H1 (cell line): ENCODE measurements around the gene SVIL. TPM values are rescaled to one million over a fixed set of nuclear protein-coding genes. Genes with fewer than 3 reads are reported as not detected.

ENCODE experiments used
- CTCF ChIA-PET: fragments of 300-600 bp; sonication (Branson Sonifier 250); formaldehyde crosslinking; loops from one replicate; lab custom pipeline; 2021; ENCODE audit not compliant: partially characterized antibody; lab: Charles Lee
- POLR2A ChIA-PET: fragments of 300-600 bp; sonication (Branson Sonifier 250); formaldehyde crosslinking; loops from one replicate; lab custom pipeline; 2021; ENCODE audit warnings: inconsistent platforms; ENCODE audit not compliant: partially characterized antibody; lab: Charles Lee
- DNase-seq, 2 experiments: peaks; one replicate each; pipeline versions ENCODE4 v3.0.0 to v3.0.0-alpha.2; 2010 to 2022; ENCODE audit warnings: low spot score in 2 of 2, low read depth in 1 of 2, mixed read lengths in 1 of 2
- FAIRE-seq: peaks from 2 replicates; lab custom pipeline; 2011; peaks lifted over from hg19 to GRCh38; lab: Jason Lieb, UNC
- H2AFZ ChIP-seq: 2 replicates; pipeline ENCODE4 v1.8.1; 2012; ENCODE audit warnings: low read length, inconsistent platforms
- H2AK5ac ChIP-seq: 2 replicates; pipeline ENCODE4 v1.6.1; 2013; ENCODE audit warnings: low read depth, low read length
- H2BK120ac ChIP-seq: replicated peaks from 2 replicates; pipeline ENCODE3; 2013; ENCODE audit warnings: low read depth, low read length, inconsistent platforms
- H2BK12ac ChIP-seq: 2 replicates; pipeline ENCODE4 v1.6.1; 2013; ENCODE audit warnings: low read depth, low read length
- H2BK15ac ChIP-seq: 2 replicates; pipeline ENCODE4 v1.6.1; 2013; ENCODE audit warnings: low read length
- H2BK20ac ChIP-seq: 2 replicates; pipeline ENCODE4 v1.6.1; 2013; ENCODE audit warnings: low read length
- H2BK5ac ChIP-seq: 2 replicates; pipeline ENCODE4 v1.6.1; 2013; ENCODE audit warnings: low read depth, low read length
- H3K14ac ChIP-seq: 2 replicates; pipeline ENCODE4 v1.6.1; 2013; ENCODE audit warnings: inconsistent platforms; ENCODE audit not compliant: insufficient read length
- H3K18ac ChIP-seq: 2 replicates; pipeline ENCODE4 v1.6.1; 2013; ENCODE audit warnings: low read length; ENCODE audit errors: extremely low read depth
- H3K23ac ChIP-seq: 2 replicates; pipeline ENCODE4 v1.6.1; 2013; ENCODE audit warnings: inconsistent platforms; ENCODE audit not compliant: insufficient read length
- H3K23me2 ChIP-seq: 2 replicates; pipeline ENCODE4 v1.6.1; 2013; ENCODE audit warnings: low read depth, low read length
- H3K27ac ChIP-seq: 2 replicates; pipeline ENCODE4 v1.6.1; 2011; ENCODE audit warnings: low read depth, low read length, inconsistent platforms
- H3K27me3 ChIP-seq, 4 experiments: replicated peaks in 1 of 4; 1 replicate in 1 of 4; 2 replicates in 3 of 4; pipeline versions ENCODE4 v1.6.1 to v1.8.1; 2011 to 2013; ENCODE audit warnings: low read length in 3 of 4, mild to moderate bottlenecking in 3 of 4, inconsistent platforms in 2 of 4, mixed read lengths in 2 of 4, moderate library complexity in 1 of 4; ENCODE audit not compliant: control insufficient read depth in 3 of 4, insufficient read depth in 3 of 4; ENCODE audit errors: extremely low read depth in 1 of 4
- H3K36me3 ChIP-seq, 4 experiments: 2 replicates each; pipeline versions ENCODE4 v1.6.1 to v1.8.1; 2011 to 2013; ENCODE audit warnings: mild to moderate bottlenecking in 4 of 4, low read length in 3 of 4, moderate library complexity in 2 of 4, control low read depth in 1 of 4, inconsistent platforms in 1 of 4; ENCODE audit not compliant: insufficient read depth in 4 of 4, control insufficient read depth in 2 of 4
- H3K4ac ChIP-seq: replicated peaks from 2 replicates; pipeline ENCODE3; 2013; ENCODE audit warnings: low read length, low read depth, mixed read lengths, inconsistent platforms; ENCODE audit not compliant: insufficient read length
- H3K4me1 ChIP-seq, 4 experiments: replicated peaks in 1 of 4; 1 replicate in 1 of 4; 2 replicates in 3 of 4; pipeline versions ENCODE4 v1.6.1 to v1.8.1; 2011 to 2013; ENCODE audit warnings: low read length in 3 of 4, inconsistent platforms in 2 of 4, mixed read lengths in 1 of 4; ENCODE audit not compliant: insufficient read depth in 4 of 4, control insufficient read depth in 3 of 4
- H3K4me2 ChIP-seq, 2 experiments: 2 replicates each; pipeline versions ENCODE4 v1.6.1 to v1.8.1; 2011 to 2013; ENCODE audit warnings: low read depth in 2 of 2, low read length in 2 of 2, control low read depth in 1 of 2, inconsistent platforms in 1 of 2, mild to moderate bottlenecking in 1 of 2; ENCODE audit not compliant: insufficient read depth in 1 of 2
- H3K4me3 ChIP-seq, 4 experiments: fragments of 200-600, 300-600 bp in 1 of 4; sonication (generic), shearing (Covaris generic), sonication (Bioruptor Twin) in 1 of 4; 2 replicates each; pipeline versions ENCODE4 v1.5.1 to v1.8.1; 2011 to 2016; ENCODE audit warnings: low read length in 4 of 4, low read depth in 3 of 4, control low read depth in 2 of 4, inconsistent platforms in 2 of 4, mild to moderate bottlenecking in 2 of 4, mixed read lengths in 1 of 4, moderate library complexity in 1 of 4; ENCODE audit not compliant: insufficient read depth in 2 of 4; ENCODE audit errors: extremely low read depth in 1 of 4
- H3K56ac ChIP-seq: replicated peaks from 2 replicates; pipeline ENCODE3; 2013; ENCODE audit warnings: low read depth, mild to moderate bottlenecking, mixed read lengths, low read length, inconsistent platforms; ENCODE audit not compliant: insufficient read length
- H3K79me1 ChIP-seq: 2 replicates; pipeline ENCODE4 v1.6.1; 2013; ENCODE audit warnings: low read depth, low read length, control low read depth
- H3K79me2 ChIP-seq, 2 experiments: 2 replicates each; pipeline versions ENCODE4 v1.6.1 to v1.8.1; 2012 to 2013; ENCODE audit warnings: low read length in 2 of 2, mild to moderate bottlenecking in 2 of 2, inconsistent platforms in 1 of 2; ENCODE audit not compliant: insufficient read depth in 2 of 2, control insufficient read depth in 1 of 2
- H3K9ac ChIP-seq, 4 experiments: replicated peaks in 1 of 4; 1 replicate in 1 of 4; 2 replicates in 3 of 4; pipeline versions ENCODE4 v1.6.1 to v1.8.1; 2011 to 2013; ENCODE audit warnings: low read depth in 3 of 4, low read length in 3 of 4, control low read depth in 2 of 4, mild to moderate bottlenecking in 2 of 4, moderate library complexity in 2 of 4, inconsistent platforms in 1 of 4; ENCODE audit errors: extremely low read depth in 1 of 4
- H3K9me3 ChIP-seq, 2 experiments: 2 replicates each; pipeline versions ENCODE4 v1.6.1 to v1.8.1; 2012 to 2013; ENCODE audit warnings: mild to moderate bottlenecking in 2 of 2, moderate library complexity in 2 of 2, control low read depth in 1 of 2, inconsistent platforms in 1 of 2, low read depth in 1 of 2, low read length in 1 of 2, mixed read lengths in 1 of 2; ENCODE audit not compliant: insufficient read depth in 2 of 2
- H4K20me1 ChIP-seq, 2 experiments: replicated peaks in 1 of 2; 2 replicates each; pipeline versions ENCODE3 to v1.8.1; 2011 to 2013; ENCODE audit warnings: inconsistent platforms in 2 of 2, low read length in 2 of 2, mild to moderate bottlenecking in 1 of 2; ENCODE audit not compliant: insufficient read depth in 2 of 2, control insufficient read depth in 1 of 2
- H4K5ac ChIP-seq: 2 replicates; pipeline ENCODE4 v1.6.1; 2013; ENCODE audit warnings: low read length, low read depth, mixed read lengths, inconsistent platforms; ENCODE audit not compliant: insufficient read length
- H4K8ac ChIP-seq: 2 replicates; pipeline ENCODE4 v1.8.0; 2013; ENCODE audit warnings: mild to moderate bottlenecking, moderate library complexity, low read length, inconsistent platforms; ENCODE audit not compliant: insufficient read depth; ENCODE audit errors: extremely low read depth
- H4K91ac ChIP-seq: replicated peaks from 2 replicates; pipeline ENCODE3; 2013; ENCODE audit warnings: low read length, mixed read lengths, inconsistent platforms; ENCODE audit not compliant: insufficient read length
- CEBPB ChIP-seq: IDR thresholded peaks from 2 replicates; pipeline ENCODE4 v1.6.1; 2012; ENCODE audit warnings: low read depth, low read length
- CHD1 ChIP-seq: IDR thresholded peaks from 2 replicates; pipeline ENCODE4 v1.6.1; 2012; ENCODE audit warnings: low read depth, low read length, improper control_type of control experiment
- EZH2 ChIP-seq: fragments of 200-600 bp; sonication (generic); IDR thresholded peaks from 2 replicates; pipeline ENCODE4 v1.7.1; 2012; ENCODE audit warnings: low read depth, mild to moderate bottlenecking, moderate library complexity, low read length, inconsistent platforms; ENCODE audit not compliant: severe bottlenecking
- JUN ChIP-seq: IDR thresholded peaks from 2 replicates; pipeline ENCODE4 v1.6.1; 2011; ENCODE audit warnings: low read depth, mild to moderate bottlenecking, improper control_type of control experiment, low read length
- RXRA ChIP-seq: IDR thresholded peaks from 2 replicates; pipeline ENCODE4 v1.6.1; 2011; ENCODE audit warnings: low read depth, mild to moderate bottlenecking, low read length, moderate library complexity; ENCODE audit not compliant: insufficient read depth
- TBP ChIP-seq: IDR thresholded peaks from 2 replicates; pipeline ENCODE4 v1.6.1; 2011; ENCODE audit warnings: low read depth, low read length, improper control_type of control experiment
- ZNF274 ChIP-seq: IDR thresholded peaks from 2 replicates; pipeline ENCODE4 v1.7.0; 2012; ENCODE audit warnings: low read length, borderline replicate concordance; ENCODE audit errors: extremely low read depth
- WGBS, 2 experiments: shearing (Covaris generic) in 1 of 2; methylation state at CpG; one replicate each; pipeline versions ENCODE4 v1.1.6 to v1.1.7; 2013 to 2015; ENCODE audit warnings: low lambda C conversion rate in 2 of 2, mixed read lengths in 2 of 2, inconsistent platforms in 1 of 2, low coverage in 1 of 2, missing lambda C conversion rate in 1 of 2; ENCODE audit not compliant: insufficient replicate concordance in 2 of 2, insufficient coverage in 1 of 2, insufficient read length in 1 of 2; ENCODE audit errors: extremely low coverage in 1 of 2, missing lambda C conversion rate in 1 of 2; 5-methylcytosine and 5-hydroxymethylcytosine counted together
- polyA plus RNA-seq, 7 experiments: library from polyadenylated mRNA; depleted of rRNA in 3 of 7; stranded (reverse) in 5 of 7; unstranded in 2 of 7; fragments of >200 nt in 5 of 7; fragments of 200-250 nt in 2 of 7; gene quantifications; 1 replicate in 5 of 7; 2 replicates in 1 of 7; 4 replicates in 1 of 7; pipeline versions ENCODE4 v1.2.1 to v1.2.3, GENCODE V29; 2011 to 2013; ENCODE audit warnings: missing spikeins in 2 of 7, mixed read lengths in 2 of 7
- total RNA-seq: library from RNA; stranded (reverse); fragmentation: NEBNext Ultra II Directional; extraction: Animal tissue kit (Norgen Biotek cat#: 25700); gene quantifications from 2 replicates; pipeline ENCODE4 v1.2.1, GENCODE V29; 2021
- TF ChIP-seq, protein P1 (sequence below): IDR thresholded peaks from 2 replicates; pipeline ENCODE4 v1.6.1; 2012; ENCODE audit warnings: inconsistent platforms

SVIL gene
- total and polyA plus RNA-seq, 2 of the 8 experiments (the other 6 are each of a cell fraction or from before 2014, with no cell fraction given): 4.7 to 15.4 TPM

DNA sequence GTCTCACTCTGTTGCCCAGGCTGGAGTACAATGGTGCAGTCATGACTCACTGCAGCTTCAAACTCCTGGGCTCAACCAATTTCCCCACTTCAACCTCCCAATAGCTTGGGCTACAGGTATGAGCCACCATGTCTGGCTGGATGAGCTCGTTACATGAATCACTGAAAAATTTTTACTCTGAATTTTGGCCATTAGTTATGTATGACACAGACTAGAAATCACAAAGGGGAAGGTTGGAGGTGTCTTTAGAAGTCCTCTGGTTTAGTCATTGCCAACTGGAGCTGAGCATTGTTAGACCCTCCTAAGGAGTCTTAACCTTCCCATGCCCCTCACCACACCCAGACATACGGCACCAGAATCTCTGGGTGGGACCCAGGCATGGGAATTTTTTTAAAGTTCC lies 34.7 kb downstream of the SVIL start:
- no peak overlapping the region for H2BK15ac ChIP-seq
- peaks cover 0 to 3% (median under 1%) of the 10 kb centered on the region in 4 experiments; a peak in 3 of 7 replicates for H3K4me1 ChIP-seq
- H3K23ac ChIP-seq: no peak overlapping the region
- DNase-seq (no peak), FAIRE-seq (no peak)
- no peaks in the 10 kb centered on the region for H3K79me2 ChIP-seq
- no peak overlapping the region for H2AK5ac ChIP-seq
- no peak overlapping the region for H3K27ac ChIP-seq
- no peak overlapping the region for H3K18ac ChIP-seq
- no peaks in the 10 kb centered on the region for H4K20me1 ChIP-seq
- no peak overlapping the region for H4K8ac ChIP-seq
- H3K9ac ChIP-seq: no peak overlapping the region
- 88% methylated on average over 2 of the region's 2 CpGs; no CpG with 5 or more reads in 1 of the 2 experiments for WGBS, 2 experiments
- H3K4me2 ChIP-seq: no peak overlapping the region
- H4K5ac ChIP-seq: no peak overlapping the region
- TF ChIP-seq RXRA (no peak), CHD1 (no peak), TBP (no peak), JUN (no peak), CEBPB (no peak), ZNF274 (no peak), EZH2 (no peak)
- TF ChIP-seq, protein P1, sequence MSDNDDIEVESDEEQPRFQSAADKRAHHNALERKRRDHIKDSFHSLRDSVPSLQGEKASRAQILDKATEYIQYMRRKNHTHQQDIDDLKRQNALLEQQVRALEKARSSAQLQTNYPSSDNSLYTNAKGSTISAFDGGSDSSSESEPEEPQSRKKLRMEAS: no peak
- no peak overlapping the region for H2BK5ac ChIP-seq
- no peak overlapping the region for H2BK12ac ChIP-seq
- H3K56ac ChIP-seq: no peak overlapping the region
- no peak overlapping the region for H3K4me3 ChIP-seq
- POLR2A ChIA-PET: interaction anchor here (1.2 kb wide), 1 partner anchor 9 kb away, joined by 3 read pairs; no protein-coding TSS in a partner anchor
- H3K23me2 ChIP-seq: no peaks in the 10 kb centered on the region
- H3K79me1 ChIP-seq: no peaks in the 10 kb centered on the region
- H3K9me3 ChIP-seq: no peaks in the 10 kb centered on the region
- no peak overlapping the region for H2AFZ ChIP-seq
- H2BK20ac ChIP-seq: no peak overlapping the region
- H3K4ac ChIP-seq: no peak overlapping the region
- CTCF ChIA-PET: interaction anchor here (0.6 to 2.3 kb wide), 3 partner anchors 9 to 65 kb away, joined by 3 to 13 read pairs (median 3); no protein-coding TSS in a partner anchor
- H3K36me3 ChIP-seq: no peaks in the 10 kb centered on the region
- H3K14ac ChIP-seq: no peak overlapping the region
- no peak overlapping the region for H2BK120ac ChIP-seq
- no peak overlapping the region for H4K91ac ChIP-seq
- no peaks in the 10 kb centered on the region for H3K27me3 ChIP-seq
